T-helper 2 cell treated with Interferon-gamma antibody and Interleukin-4, amounts not matched to agents 5 μg/mL and 100 μg/mL, for 36 hours (primary cell): Measurements from ENCODE around the gene TKT.
"Not testable (repeated sequence)": the region's sequence is repeated elsewhere in the genome, so short reads cannot be mapped to it uniquely, and the experiment has no call there.

Experiments used
- DNase-seq: peaks from one replicate; pipeline ENCODE4 v3.0.0; 2021; ENCODE audit warnings: low spot score
- H3K27ac Mint-ChIP-seq: one replicate; pipeline ENCODE4 v1.8.0; 2021; ENCODE audit warnings: mild to moderate bottlenecking, mixed read lengths
- H3K27me3 Mint-ChIP-seq: one replicate; pipeline ENCODE4 v1.8.0; 2021; ENCODE audit warnings: low read depth, mixed read lengths
- H3K36me3 Mint-ChIP-seq: one replicate; pipeline ENCODE4 v1.8.0; 2021; ENCODE audit warnings: low read depth, mixed read lengths
- H3K4me1 Mint-ChIP-seq: one replicate; pipeline ENCODE4 v1.8.0; 2021; ENCODE audit warnings: low read depth, mixed read lengths
- H3K4me3 Mint-ChIP-seq: one replicate; pipeline ENCODE4 v1.8.0; 2022; ENCODE audit warnings: mild to moderate bottlenecking, moderate library complexity, mixed read lengths
- H3K9me3 Mint-ChIP-seq: one replicate; pipeline ENCODE4 v1.8.0; 2021; ENCODE audit warnings: mixed read lengths

The TKT gene

GRCh38 chr3:53273146-53273670 is 17.4 kb upstream of the TKT start:
- Mint-ChIP-seq H3K9me3 (no peaks in the 10 kb centered on the region), H3K36me3 (no peaks in the 10 kb centered on the region), H3K4me1 (peaks cover 25% of the 10 kb centered on the region), H3K4me3 (no peak overlapping the region), H3K27ac (no peak overlapping the region), H3K27me3 (peaks cover 2% of the 10 kb centered on the region)
- no peak for DNase-seq

DNA sequence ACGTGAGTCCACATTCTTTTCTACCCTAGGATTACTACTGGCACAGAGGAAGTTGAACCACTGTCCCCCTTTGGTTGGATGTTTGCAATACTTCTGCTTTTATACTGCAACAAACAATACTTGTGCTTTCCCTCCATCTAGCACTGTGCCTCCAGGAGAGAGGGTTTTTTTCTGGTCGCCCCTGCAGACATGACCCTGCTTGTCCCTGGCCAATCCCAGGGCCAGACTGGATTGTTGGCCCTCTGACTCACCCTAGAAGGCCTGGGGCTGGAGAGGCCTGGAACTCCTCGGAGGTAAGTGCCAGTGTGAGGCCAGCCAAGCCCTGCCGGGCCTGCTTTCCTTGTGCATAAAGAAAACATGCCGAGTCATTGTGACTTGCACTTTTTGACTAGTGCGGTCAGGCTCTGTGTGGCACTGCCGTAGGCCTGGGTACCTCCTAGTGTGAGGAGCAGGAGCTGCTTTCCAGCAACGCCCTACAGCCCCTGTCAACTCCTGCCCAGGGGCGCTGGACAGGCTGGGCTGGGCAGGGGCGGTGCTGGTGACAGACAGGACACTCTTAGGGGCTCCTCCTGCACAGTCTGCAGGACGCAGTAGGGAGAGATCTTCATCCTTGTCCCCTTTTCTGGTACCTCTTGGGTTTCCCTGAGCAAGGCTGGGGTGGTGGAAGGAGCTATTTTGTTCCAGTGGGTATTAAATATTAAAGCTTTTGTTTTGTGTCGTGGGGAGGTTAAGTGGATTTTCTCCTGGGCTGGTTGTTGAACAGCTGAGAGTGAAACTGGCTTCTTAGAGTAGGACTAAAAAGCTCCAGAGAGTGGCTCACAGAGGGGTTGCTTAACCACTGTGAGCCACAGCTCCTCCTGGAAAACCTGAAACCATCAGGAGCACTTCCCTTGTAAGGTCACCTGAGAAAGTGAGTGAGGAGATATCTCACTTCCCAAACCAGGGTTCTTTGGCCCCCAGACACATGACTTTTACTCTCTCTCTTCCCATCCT is 14.4 kb upstream of the TKT start:
- H3K27me3 Mint-ChIP-seq: peaks cover under 1% of the 10 kb centered on the region
- peaks cover 22% of the 10 kb centered on the region for H3K4me1 Mint-ChIP-seq
- peak; percentile 15 for DNase-seq
- H3K27ac Mint-ChIP-seq: peak overlapping the region; percentile 81
- no peaks in the 10 kb centered on the region for H3K9me3 Mint-ChIP-seq
- H3K4me3 Mint-ChIP-seq: peak overlapping the region; percentile 50
- H3K36me3 Mint-ChIP-seq: no peaks in the 10 kb centered on the region

DNA sequence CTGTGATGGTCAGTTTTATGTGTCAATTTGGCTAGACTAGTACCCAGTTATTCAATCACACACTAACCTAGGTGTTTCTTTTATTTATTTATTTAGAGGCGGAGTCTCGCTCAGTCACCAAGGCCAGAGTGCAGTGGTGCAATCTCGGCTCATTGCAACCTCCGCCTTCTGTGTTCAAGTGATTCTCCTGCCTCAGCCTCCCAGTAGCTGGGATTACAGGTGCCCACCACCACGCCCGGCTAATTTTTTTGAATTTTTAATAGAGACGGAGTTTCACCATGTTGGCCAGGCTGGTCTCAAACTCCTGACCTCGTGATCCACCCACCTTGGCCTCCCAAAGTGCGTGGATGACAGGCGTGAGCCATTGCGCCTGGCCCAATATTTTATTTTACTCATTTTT is 13.4 kb upstream of the TKT start:
- not testable (repeated sequence) for H3K9me3 Mint-ChIP-seq, H3K27me3 Mint-ChIP-seq, DNase-seq, H3K36me3 Mint-ChIP-seq, H3K4me3 Mint-ChIP-seq, H3K27ac Mint-ChIP-seq
- H3K4me1 Mint-ChIP-seq: peaks cover 18% of the 10 kb centered on the region

- H3K4me3 Mint-ChIP-seq: no peak overlapping the region
- no peak for DNase-seq
- no peak overlapping the region for H3K27ac Mint-ChIP-seq
- H3K9me3 Mint-ChIP-seq: no peaks in the 10 kb centered on the region
- no peaks in the 10 kb centered on the region for H3K27me3 Mint-ChIP-seq
- peaks cover 15% of the 10 kb centered on the region for H3K4me1 Mint-ChIP-seq
- no peaks in the 10 kb centered on the region for H3K36me3 Mint-ChIP-seq
These were observed 11.9 kb upstream of the TKT start for GRCh38 chr3:53267766-53268165.

GRCh38 chr3:53264718-53265117 is 8.9 kb upstream of the TKT start:
- Mint-ChIP-seq H3K4me3 (no peak overlapping the region), H3K4me1 (peaks cover 2% of the 10 kb centered on the region), H3K27me3 (no peaks in the 10 kb centered on the region), H3K27ac (no peak overlapping the region), H3K36me3 (no peaks in the 10 kb centered on the region), H3K9me3 (no peaks in the 10 kb centered on the region)
- DNase-seq: no peak

- Mint-ChIP-seq H3K27me3 (peaks cover under 1% of the 10 kb centered on the region), H3K4me3 (no peak overlapping the region), H3K27ac (no peak overlapping the region)
These were observed 8.1 kb upstream of the TKT start for GRCh38 chr3:53263907-53264306.

GRCh38 chr3:53261712-53262111 is 5.9 kb upstream of the TKT start:
- Mint-ChIP-seq H3K4me1 (peaks cover 4% of the 10 kb centered on the region), H3K4me3 (no peak overlapping the region), H3K27ac (no peak overlapping the region), H3K9me3 (no peaks in the 10 kb centered on the region), H3K27me3 (peaks cover 3% of the 10 kb centered on the region), H3K36me3 (no peaks in the 10 kb centered on the region)
- no peak for DNase-seq

More at GRCh38 chr3:53263907-53264306, 8.1 kb upstream of the TKT start:
- Mint-ChIP-seq H3K36me3 (no peaks in the 10 kb centered on the region), H3K4me1 (no peaks in the 10 kb centered on the region), H3K9me3 (no peaks in the 10 kb centered on the region)
- no peak for DNase-seq

DNA sequence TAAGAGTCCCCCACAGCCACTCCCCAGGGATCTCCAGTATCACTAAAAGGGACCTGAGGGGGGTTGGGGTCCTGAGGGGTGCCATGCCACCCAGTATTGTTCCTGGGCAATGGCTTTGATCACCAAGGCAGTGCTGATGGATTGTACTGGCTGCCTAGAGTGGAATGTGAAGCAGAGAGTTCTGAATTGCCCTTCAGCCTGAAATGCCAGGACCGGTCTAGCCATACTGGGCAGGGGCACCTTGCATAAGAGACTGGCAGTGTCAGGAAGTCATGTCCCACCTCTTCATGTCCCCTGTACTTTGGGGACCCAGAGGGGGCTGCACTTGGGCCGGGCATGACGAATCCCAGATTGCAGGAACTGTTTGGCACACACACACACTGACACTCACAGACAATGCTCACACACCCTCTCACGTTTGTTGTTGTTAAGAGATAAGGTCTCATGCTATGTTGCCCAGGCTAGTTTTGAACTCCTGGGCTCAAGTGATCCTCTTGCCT is 4.5 kb upstream of the TKT start:
- no peak for DNase-seq
- no peaks in the 10 kb centered on the region for H3K36me3 Mint-ChIP-seq
- no peak overlapping the region for H3K4me3 Mint-ChIP-seq
- peaks cover 4% of the 10 kb centered on the region for H3K4me1 Mint-ChIP-seq
- no peak overlapping the region for H3K27ac Mint-ChIP-seq
- no peaks in the 10 kb centered on the region for H3K9me3 Mint-ChIP-seq
- H3K27me3 Mint-ChIP-seq: peaks cover 3% of the 10 kb centered on the region

DNA sequence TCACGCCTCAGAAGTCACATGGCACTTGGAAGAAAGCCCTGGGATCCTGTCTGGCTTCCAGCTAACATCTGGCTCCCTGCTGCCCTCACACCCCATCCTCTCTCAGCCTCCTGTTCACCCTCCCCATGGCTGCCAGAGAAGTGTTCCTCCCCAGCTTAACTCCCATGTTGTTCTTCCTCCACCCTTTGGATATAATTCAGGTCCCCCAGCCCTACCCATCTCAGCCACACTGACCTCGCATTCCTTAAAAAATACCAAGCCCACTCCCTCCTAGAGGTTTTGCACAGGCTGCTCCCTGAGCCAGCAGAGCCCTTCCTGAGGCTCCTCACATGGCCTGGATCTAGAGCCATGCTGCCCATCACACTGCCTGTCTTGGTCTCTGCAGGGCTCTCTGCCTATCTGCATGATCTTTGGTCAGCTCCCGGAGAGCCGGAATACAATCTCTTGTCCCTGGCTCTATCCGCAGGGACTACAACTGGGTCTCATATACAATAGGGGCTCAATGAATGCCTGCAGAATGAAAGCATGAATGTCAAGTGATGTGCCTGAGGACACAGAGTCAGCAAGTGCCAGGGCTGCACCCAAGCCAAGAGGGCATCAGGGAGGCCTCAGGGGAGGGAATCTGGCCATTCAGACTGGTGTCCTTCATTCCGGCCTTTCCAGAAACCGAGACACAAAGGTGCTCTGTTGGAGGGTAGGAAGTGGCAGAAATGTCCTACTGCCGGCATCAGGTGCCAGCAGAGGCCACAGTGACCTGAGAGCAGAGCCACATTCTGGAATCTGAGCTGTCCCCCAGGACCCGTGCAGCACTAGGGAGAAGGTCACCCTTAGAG is 3.8 kb upstream of the TKT start:
- H3K4me1 Mint-ChIP-seq: peaks cover 6% of the 10 kb centered on the region
- H3K9me3 Mint-ChIP-seq: no peaks in the 10 kb centered on the region
- peak overlapping the region; percentile 1 for H3K27ac Mint-ChIP-seq
- DNase-seq: no peak
- peaks cover 3% of the 10 kb centered on the region for H3K27me3 Mint-ChIP-seq
- H3K4me3 Mint-ChIP-seq: no peak overlapping the region
- H3K36me3 Mint-ChIP-seq: peaks cover 2% of the 10 kb centered on the region

- Mint-ChIP-seq H3K9me3 (no peaks in the 10 kb centered on the region), H3K36me3 (peaks cover 2% of the 10 kb centered on the region), H3K27me3 (peaks cover 3% of the 10 kb centered on the region), H3K27ac (no peak overlapping the region), H3K4me3 (no peak overlapping the region), H3K4me1 (peaks cover 13% of the 10 kb centered on the region)
- no peak for DNase-seq
These were observed 3.0 kb upstream of the TKT start for GRCh38 chr3:53258600-53259426.

DNA sequence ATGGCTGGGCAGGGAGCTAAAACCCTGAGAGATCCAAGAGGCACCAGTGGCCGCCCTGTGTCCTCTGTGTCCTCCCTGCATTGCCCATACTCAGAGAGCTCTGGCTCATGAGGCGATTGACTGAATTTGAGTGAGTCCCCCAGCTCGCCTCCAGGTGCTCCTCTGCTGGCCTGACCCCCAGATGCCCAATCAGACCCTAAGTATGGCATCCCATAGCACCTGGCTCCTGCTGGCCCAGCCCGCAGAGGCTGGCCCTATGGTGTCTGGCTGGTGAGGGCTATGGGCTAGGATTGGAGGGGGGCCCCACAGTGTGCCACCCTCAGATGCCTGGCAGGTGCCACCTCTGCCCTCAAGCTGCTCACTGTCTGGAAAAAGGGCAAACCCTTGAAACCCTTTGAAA is 1.6 kb upstream of the TKT start:
- H3K27ac Mint-ChIP-seq: no peak overlapping the region
- peaks cover 22% of the 10 kb centered on the region for H3K4me1 Mint-ChIP-seq
- peaks cover 3% of the 10 kb centered on the region for H3K27me3 Mint-ChIP-seq
- H3K9me3 Mint-ChIP-seq: no peaks in the 10 kb centered on the region
- no peak for DNase-seq
- H3K4me3 Mint-ChIP-seq: no peak overlapping the region
- H3K36me3 Mint-ChIP-seq: peaks cover 6% of the 10 kb centered on the region

DNA sequence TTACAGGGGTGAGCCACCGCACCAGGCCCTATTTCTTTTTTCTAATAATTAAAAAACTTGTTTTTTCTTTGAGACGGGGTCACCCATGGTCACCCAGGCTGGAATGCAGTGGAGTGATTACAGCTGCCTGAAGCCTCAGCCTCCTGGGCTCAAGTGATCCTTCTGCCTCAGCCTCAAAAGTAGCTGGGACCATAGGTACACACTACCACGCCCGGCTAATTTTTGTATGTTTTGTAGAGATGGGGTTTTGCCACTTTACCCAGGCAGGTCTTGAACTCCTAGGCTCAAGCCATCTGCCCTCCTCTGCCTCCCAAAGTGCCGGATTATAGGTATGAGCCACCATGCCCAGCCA is 858 bp upstream of the TKT start:
- DNase-seq: no peak
- peaks cover 3% of the 10 kb centered on the region for H3K27me3 Mint-ChIP-seq
- no peak overlapping the region for H3K27ac Mint-ChIP-seq
- H3K4me1 Mint-ChIP-seq: peaks cover 29% of the 10 kb centered on the region
- H3K4me3 Mint-ChIP-seq: no peak overlapping the region
- no peaks in the 10 kb centered on the region for H3K9me3 Mint-ChIP-seq
- H3K36me3 Mint-ChIP-seq: peaks cover 10% of the 10 kb centered on the region

- Mint-ChIP-seq H3K4me3 (peak overlapping the region; percentile 94), H3K27me3 (peaks cover 3% of the 10 kb centered on the region), H3K9me3 (no peaks in the 10 kb centered on the region), H3K4me1 (peaks cover 33% of the 10 kb centered on the region), H3K36me3 (peaks cover 10% of the 10 kb centered on the region), H3K27ac (peak overlapping the region; percentile 82)
- peak; percentile 42 for DNase-seq
These were observed 423 bp downstream of the TKT start for GRCh38 chr3:53255423-53255774.
